ENCODE results near the gene PCSK5. TPM values are rescaled to one million over a fixed set of nuclear protein-coding genes. Genes with fewer than 3 reads are reported as not detected.

PCSK5 gene
- total RNA-seq, 1 experiment from 2014 or later = 7.5 TPM

GRCh38 chr9:76090330-76090729, 199.9 kb downstream of the PCSK5 start:
- no peak overlapping the region for H3K9ac ChIP-seq (ENCODE audit: extremely low read depth, insufficient read length, low read length)
- no peaks in the 10 kb centered on the region for H3K23me2 ChIP-seq (ENCODE audit: insufficient read length, low read depth, low read length, poor library complexity, severe bottlenecking)
- no peak overlapping the region for H3K4me2 ChIP-seq (ENCODE audit: insufficient read depth, insufficient read length, low read length)
- no peak overlapping the region for H2BK120ac ChIP-seq (ENCODE audit: low read depth, low read length, poor library complexity, severe bottlenecking)
- no peak overlapping the region for H3K23ac ChIP-seq (ENCODE audit: insufficient read length, low read depth, low read length)
- no peaks in the 10 kb centered on the region for H3K27me3 Mint-ChIP-seq (ENCODE audit: low read depth)
- H2BK20ac ChIP-seq (ENCODE audit: low read depth, low read length, poor library complexity, severe bottlenecking) = no peak overlapping the region
- no peak overlapping the region for H4K8ac ChIP-seq (replicated peaks; ENCODE audit: insufficient read length, low read depth, low read length)
- 0 out of 5 replicates have a peak, but pooled peaks cover 3% of the 10 kb centered on the region in 2 experiments for H3K9me3 Mint-ChIP-seq
- no peak overlapping the region for H2BK12ac ChIP-seq (ENCODE audit: insufficient read length, low read depth, low read length)
- H3K27ac Mint-ChIP-seq = peak overlapping the region in 1 of 3 experiments; percentile 56; a peak in 2 of 7 replicates
- no peak overlapping the region for H3K4ac ChIP-seq (ENCODE audit: low read depth, low read length)
- no peak overlapping the region for H3K14ac ChIP-seq (ENCODE audit: insufficient read depth, low read length)
- H2AFZ ChIP-seq (ENCODE audit: low read length) = no peak overlapping the region
- DNase-seq = no peak
- no peak overlapping the region for H3K18ac ChIP-seq (ENCODE audit: insufficient read length, low read depth, low read length)
- no peaks in the 10 kb centered on the region for H3K79me1 ChIP-seq (ENCODE audit: insufficient read depth, low read depth, low read length, poor library complexity, severe bottlenecking)
- no peak overlapping the region for H2BK5ac ChIP-seq (ENCODE audit: insufficient read length, low read length)
- H3K27me3 ChIP-seq (ENCODE audit: insufficient read depth, low read length) = no peaks in the 10 kb centered on the region
- WGBS (ENCODE audit: extremely low coverage, insufficient read length, low lambda C conversion rate) = no CpG with 5 or more reads among the region's 6 CpGs
- no peak overlapping the region for H4K91ac ChIP-seq (ENCODE audit: insufficient read length, low read depth, low read length)
- no peaks in the 10 kb centered on the region for H3K79me2 ChIP-seq (ENCODE audit: insufficient read depth, low read length)
- no peaks in the 10 kb centered on the region for H4K20me1 ChIP-seq (ENCODE audit: control insufficient read depth, insufficient read depth, insufficient read length)
- H3K56ac ChIP-seq (ENCODE audit: insufficient read length, low read depth, low read length) = no peak overlapping the region
- H3K9me3 ChIP-seq (ENCODE audit: control insufficient read depth, low read depth, low read length) = no peaks in the 10 kb centered on the region
- H3K4me1 ChIP-seq (ENCODE audit: insufficient read depth, low read length) = no peaks in the 10 kb centered on the region
- H3K4me3 Mint-ChIP-seq = no peak overlapping the region
- no peak overlapping the region for H2BK15ac ChIP-seq (ENCODE audit: low read depth, low read length)
- H3T11ph ChIP-seq (ENCODE audit: low read length) = no peak overlapping the region
- H3K4me1 Mint-ChIP-seq = peaks cover 5 to 10% of the 10 kb centered on the region in 2 experiments
- no peak for TF ChIP-seq CTCF (conservative IDR thresholded peaks at IDR 0.05)
- H3K27ac ChIP-seq (ENCODE audit: insufficient read length, low read depth, low read length) = no peak overlapping the region
- H4K5ac ChIP-seq (ENCODE audit: insufficient read length, low read depth, low read length) = no peak overlapping the region
- H2AK5ac ChIP-seq (ENCODE audit: insufficient read length, low read length) = no peak overlapping the region
- peaks cover 3 to 7% (median 5%) of the 10 kb centered on the region in 3 experiments; a peak in 6 of 7 replicates for H3K36me3 Mint-ChIP-seq (ENCODE audit: insufficient read depth in 1 of 3, low read depth in 3 of 3)

Measured in H9 (cell line).